Stimulated activated CD4-positive, alpha-beta T cell treated with anti-CD3 and anti-CD28 coated beads, Interleukin-2, amount 100 ng/mL, for 48 hours (primary cell): Measurements from ENCODE around the gene FSHB.
"Not testable (repeated sequence)": the region's sequence is repeated elsewhere in the genome, so short reads cannot be mapped to it uniquely, and the experiment has no call there.

Experiments used
- DNase-seq, 2 donors: peaks; one replicate each; pipeline ENCODE4 v3.0.0-alpha.2; 2020

Gene FSHB

GRCh38 chr11:30230714-30231113, at the start of gene FSHB:
TSS of gene FSHB (plus strand) at chr11:30231014. CDS start at chr11:30231903, 889 bp downstream.
- DNase-seq, result no peak

- DNase-seq, result no peak
Observed at GRCh38 chr11:30186748-30187147, 44.1 kb upstream of the FSHB start.

DNA sequence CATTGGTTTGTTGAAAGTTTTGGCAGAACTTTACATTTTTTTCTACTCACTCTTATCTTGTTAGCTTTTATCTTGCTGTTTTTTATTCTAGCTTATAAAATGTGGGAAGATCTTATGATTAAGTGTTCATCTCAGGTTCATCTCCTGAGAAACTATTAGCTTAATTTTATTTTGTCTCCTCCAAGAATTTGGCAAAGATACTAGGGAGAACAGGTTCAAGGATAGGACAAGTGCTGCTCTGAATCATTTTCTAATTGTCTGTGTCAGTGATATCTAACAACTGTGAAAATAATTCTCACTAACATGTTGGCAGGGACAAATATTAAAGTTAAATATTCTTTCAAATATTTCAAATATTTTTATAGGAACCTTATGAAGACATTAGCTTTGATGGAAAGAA, 38.2 kb upstream of the FSHB start:
- DNase-seq, result no peak

GRCh38 chr11:30196400-30197206, 34.2 kb upstream of the FSHB start:
- peak; percentile 24 to 28 for DNase-seq

GRCh38 chr11:30197869-30198268, 32.9 kb upstream of the FSHB start:
- DNase-seq, result no peak

- not testable (repeated sequence) for DNase-seq
Observed at GRCh38 chr11:30202989-30203388, 27.8 kb upstream of the FSHB start.

GRCh38 chr11:30203850-30204249, 27.0 kb upstream of the FSHB start:
- no peak for DNase-seq

GRCh38 chr11:30206249-30206996, 24.4 kb upstream of the FSHB start:
- DNase-seq, result no peak

DNA sequence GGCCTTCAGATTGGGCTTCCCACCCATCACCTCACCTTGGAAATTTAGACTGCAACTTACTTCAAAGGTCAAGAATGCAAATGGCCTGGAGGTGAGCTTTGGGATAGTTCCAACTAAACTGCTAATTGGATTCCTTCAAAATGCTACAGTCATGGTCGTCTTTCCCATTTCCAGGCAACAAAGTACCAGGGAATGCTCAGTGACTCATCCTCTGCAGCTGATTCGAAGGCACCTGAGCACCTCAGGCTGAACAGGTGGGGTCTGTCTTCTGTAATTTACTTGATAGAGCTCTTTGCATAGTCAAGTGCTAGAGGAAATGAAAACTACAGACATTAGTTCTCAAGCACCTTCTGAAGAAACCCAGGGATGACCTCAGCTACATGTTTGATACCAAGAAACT, 20.5 kb upstream of the FSHB start:
- DNase-seq, result no peak

DNA sequence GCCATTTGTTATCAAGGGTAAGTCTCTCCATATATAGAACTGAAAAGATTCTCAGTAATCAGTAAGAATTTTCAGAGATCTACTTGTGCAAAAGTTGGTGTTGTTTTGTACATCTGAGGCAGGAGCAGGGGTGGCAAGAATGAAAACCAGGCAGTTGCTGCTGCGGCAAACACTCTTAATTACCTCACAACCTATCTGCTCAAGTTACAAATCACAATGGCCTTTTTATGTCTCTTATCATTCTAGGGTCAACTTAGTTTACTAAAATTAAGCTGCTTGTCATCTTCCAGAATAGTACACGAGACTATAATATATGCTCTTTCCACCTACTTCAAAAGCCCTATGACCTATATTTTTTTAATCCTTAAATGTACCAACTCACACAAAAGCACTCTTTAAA, 14.3 kb upstream of the FSHB start:
- DNase-seq, result no peak

DNA sequence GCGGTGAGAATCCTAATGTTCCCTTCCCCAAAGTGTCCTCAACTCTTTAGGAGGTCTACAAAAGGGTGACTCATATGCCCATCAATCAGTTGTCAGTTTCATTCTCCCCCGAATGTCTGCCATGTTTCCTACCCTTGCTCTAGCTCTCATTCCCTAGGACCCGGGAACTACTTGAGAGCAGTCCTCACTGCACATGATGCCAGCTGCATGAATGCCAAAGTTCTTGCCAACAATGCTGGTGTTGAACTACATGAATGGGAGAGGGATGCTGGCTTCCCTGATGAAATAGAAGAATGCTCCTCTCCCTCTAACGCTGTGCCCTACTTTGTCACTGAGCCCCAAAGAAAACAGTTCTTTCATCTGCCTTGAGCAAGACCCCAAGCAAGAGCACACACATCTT, 12.5 kb upstream of the FSHB start:
- no peak for DNase-seq

- DNase-seq, result no peak
Observed at GRCh38 chr11:30225642-30226041, 5.2 kb upstream of the FSHB start.

DNA sequence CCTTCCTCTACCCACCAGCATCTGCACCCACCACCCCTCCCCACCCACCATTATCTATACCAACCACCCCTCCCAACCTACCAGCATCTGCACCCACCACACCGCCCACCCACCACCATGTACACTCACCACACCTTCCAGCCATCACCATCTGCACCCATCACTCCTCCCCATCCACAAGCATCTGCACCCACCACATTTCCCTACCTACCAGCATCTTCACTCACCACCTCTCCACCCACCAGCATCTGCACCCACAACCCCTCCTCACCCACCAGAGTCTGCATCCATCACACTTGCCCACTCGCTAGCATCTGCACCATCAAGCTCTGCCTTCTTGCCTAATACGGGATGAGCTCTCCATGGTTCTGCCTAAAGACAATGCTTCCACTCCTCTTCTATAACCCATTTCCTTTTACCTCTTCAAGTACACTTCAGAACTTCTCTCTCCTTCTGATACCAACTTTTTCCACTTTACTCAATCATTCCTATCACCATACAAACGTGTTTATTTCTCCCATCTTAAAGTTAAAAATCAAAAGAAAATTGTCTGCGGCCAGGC, 2.4 kb upstream of the FSHB start:
- DNase-seq, result no peak

DNA sequence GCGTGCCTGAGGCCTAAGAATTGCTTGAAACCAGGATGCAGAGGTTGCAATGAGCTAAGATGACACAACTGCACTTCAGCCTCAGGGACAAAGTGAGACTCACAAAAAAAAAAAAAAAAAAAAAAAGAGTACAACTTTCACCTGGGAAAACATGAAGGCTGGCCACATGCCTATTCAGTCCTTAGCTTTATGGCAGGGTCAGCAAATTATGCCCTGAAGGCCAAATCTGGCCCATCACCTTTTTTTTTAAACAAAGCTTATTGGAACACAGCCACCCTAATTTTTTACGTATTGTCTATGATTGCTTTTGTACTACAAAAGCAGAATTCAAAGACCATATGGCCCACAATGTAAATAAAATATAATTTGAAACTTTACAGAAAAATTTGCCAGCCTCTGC, 8.2 kb downstream of the FSHB start:
- no peak for DNase-seq

DNA sequence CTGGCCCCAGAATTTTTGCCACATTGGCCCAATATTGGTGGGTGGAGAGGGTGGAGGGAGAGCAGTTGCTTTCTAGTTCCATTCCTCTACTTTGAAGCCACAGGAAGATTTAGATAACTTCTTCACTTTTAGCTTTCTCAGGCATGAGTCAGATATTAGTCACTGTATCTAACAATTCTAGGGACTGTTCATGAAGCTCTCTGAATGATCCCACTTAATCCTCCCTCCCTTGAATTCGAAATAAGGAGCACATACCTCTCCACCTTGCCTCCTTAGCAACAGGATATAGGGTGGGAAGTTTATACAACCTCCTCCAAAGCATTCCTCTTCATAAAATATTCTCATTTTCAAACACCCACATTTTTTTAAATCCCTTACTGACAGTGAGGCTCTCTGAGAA, 13.5 kb downstream of the FSHB start:
- DNase-seq, result no peak

- DNase-seq, result no peak
Observed at GRCh38 chr11:30245621-30246020, 14.8 kb downstream of the FSHB start.

DNA sequence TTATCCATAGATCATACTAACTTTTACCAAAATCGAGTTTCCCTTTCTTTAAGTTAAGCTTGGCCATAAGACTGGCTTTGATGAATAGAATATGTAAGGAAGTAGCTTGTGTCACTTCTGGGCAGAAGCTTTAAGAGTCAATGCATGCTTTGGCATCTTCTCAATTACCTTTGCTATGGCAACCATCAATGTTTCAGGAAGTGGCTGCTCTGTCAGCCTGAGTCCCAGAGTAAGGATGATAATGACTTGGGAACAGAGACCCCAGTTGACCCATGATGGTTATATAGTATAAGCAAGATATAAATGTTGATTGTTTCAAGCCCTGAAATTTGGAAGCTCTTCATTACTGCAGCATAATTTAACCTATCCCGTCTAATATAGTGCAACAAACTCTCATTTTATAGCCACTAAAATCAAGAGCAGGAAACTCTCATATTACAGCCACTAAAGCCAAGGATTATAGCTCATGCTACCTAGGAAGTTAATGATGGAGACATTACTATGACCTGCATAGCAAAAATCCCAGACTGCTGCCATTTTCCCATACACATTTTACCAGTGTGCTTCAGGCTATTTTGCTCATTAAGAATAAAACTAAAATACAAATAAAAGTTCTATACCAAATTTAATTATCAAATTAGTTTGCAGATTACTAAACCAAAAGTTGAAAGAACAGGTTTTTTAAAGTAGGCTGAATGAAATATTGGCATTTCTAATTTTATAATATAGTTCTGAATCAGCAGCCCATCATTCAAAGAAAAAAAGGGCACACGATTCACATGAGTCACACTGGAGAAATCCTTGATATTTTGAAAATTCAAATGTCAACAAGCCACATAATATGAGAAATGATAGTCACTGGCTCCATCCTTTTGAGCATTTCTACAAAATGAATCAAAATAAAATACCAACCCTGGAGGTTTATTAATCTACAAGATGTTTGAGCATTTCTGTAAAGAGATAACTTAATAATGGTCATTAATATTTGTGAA, 23.8 kb downstream of the FSHB start:
- DNase-seq, result no peak

- DNase-seq, result no peak
Observed at GRCh38 chr11:30255637-30256036, 24.8 kb downstream of the FSHB start.

- DNase-seq, result no peak
Observed at GRCh38 chr11:30257058-30257457, 26.2 kb downstream of the FSHB start.

DNA sequence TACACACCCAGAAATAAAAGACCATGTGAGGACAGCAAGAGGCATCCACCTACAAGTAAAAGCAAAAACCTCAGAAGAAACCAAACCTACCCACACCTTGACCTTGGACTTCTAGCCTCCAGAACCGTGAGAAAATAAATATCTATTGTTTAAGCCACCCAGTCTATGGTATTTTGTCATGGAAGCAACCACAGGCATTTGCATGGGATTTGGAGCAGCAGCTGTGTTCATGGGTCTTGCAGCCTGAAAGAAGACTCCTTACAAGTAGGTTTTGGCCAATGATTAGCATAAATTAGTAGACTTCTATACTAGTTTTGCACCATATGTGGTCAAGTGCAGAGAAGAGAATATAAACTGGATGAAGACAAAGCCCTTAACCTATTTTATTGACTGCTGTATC, 27.9 kb downstream of the FSHB start:
- DNase-seq, result no peak

GRCh38 chr11:30260813-30261212, 30.0 kb downstream of the FSHB start:
- no peak for DNase-seq

GRCh38 chr11:30261821-30262220, 31.0 kb downstream of the FSHB start:
- no peak for DNase-seq

DNA sequence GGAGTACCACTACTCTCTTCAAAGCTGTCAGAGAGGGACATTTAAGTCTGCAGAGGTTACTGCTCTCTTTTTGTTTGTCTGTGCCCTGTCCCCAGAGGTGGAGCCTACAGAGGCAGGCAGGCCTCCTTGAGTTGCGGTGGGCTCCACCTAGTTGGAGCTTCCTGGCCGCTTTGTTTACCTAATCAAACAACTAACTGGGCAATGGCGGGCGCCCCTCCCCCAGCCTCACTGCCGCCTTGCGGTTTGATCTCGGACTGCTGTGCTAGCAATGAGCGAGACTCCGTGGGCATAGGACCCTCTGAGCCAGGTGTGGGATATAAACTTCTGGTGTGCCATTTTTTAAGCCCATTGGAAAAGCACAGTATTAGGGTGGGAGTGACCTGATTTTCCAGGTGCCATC, 37.8 kb downstream of the FSHB start:
- DNase-seq, result not testable (repeated sequence)
